ENCODE results near the gene DBH.

DNA sequence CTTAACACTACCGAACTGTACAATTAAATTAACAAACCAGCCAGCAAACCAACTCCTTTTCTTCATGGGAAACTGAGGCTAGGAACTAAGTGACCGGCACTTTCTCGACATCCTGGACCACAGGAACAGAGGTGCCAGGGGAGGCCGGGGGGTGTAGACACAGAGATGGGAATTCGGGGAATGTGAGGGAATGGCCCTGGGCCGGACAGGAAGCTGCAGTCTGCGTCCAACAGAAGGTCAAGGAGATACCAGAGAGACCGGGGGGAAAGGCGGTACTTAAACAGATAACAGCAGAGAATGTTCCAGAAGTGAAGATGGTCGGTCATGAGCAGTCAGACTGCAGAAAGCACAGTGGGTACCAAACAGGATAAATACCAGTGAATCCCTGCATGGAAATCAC lies 40.3 kb downstream of the DBH start:
- no peak for TF ChIP-seq POLR2A (IDR thresholded peaks at IDR 0.05)
- no peak for TF ChIP-seq EP300 (IDR thresholded peaks at IDR 0.05)
- TF ChIP-seq POLR2AphosphoS5 (IDR thresholded peaks at IDR 0.05), result no peak

Data from sigmoid colon (tissue), 4 donors.